Naive thymus-derived CD8-positive, alpha-beta T cell (primary cell): ENCODE results near the gene ATP7A. TPM values are rescaled to one million over a fixed set of nuclear protein-coding genes. Genes with fewer than 3 reads are reported as not detected.
A peak's percentile ranks its signal among the peaks of the same experiment; 100 is the strongest.

ENCODE experiments used
- ATAC-seq, 2 donors: fragments of 150-1000 bp; cut with Tn5 transposase in 1 of 2; sonication (Bioruptor Pico), chemical (Tn5 transposase) in 1 of 2; 1 replicate in 1 of 2; 2 replicates in 1 of 2; pipeline ENCODE4 v1.10.0; 2021; ENCODE audit warnings: mild to moderate bottlenecking in 2 of 2, moderate library complexity in 2 of 2
- POLR2A ChIA-PET: fragments of 350-600 bp; sonication (Branson Sonifier 250); formaldehyde crosslinking; loops from one replicate; lab custom pipeline; 2021; ENCODE audit warnings: antibody characterized with exemption; lab: Charles Lee
- DNase-seq, 10 donors: peaks; one replicate each; pipeline versions ENCODE4 v3.0.0 to v3.0.0-alpha.2; 2020 to 2022
- H3K27ac Mint-ChIP-seq, 10 donors: one replicate each; pipeline ENCODE4 v1.8.0; 2020 to 2022; ENCODE audit warnings: mild to moderate bottlenecking in 10 of 10, mixed read lengths in 10 of 10, moderate library complexity in 4 of 10, inconsistent platforms in 1 of 10
- H3K27me3 Mint-ChIP-seq, 5 donors: one replicate each; pipeline ENCODE4 v1.8.0; 2021 to 2022; ENCODE audit warnings: mixed read lengths in 5 of 5
- H3K36me3 Mint-ChIP-seq, 3 donors: one replicate each; pipeline ENCODE4 v1.8.0; 2020 to 2022; ENCODE audit warnings: mixed read lengths in 3 of 3, mild to moderate bottlenecking in 2 of 3, inconsistent platforms in 1 of 3
- H3K4me1 Mint-ChIP-seq, 4 donors: one replicate each; pipeline ENCODE4 v1.8.0; 2021 to 2022; ENCODE audit warnings: mixed read lengths in 4 of 4
- H3K4me3 Mint-ChIP-seq, 10 donors: one replicate each; pipeline ENCODE4 v1.8.0; 2020 to 2022; ENCODE audit warnings: mild to moderate bottlenecking in 10 of 10, mixed read lengths in 10 of 10, moderate library complexity in 6 of 10, inconsistent platforms in 1 of 10
- H3K9me3 Mint-ChIP-seq, 9 donors: one replicate each; pipeline ENCODE4 v1.8.0; 2020 to 2022; ENCODE audit warnings: mixed read lengths in 9 of 9, mild to moderate bottlenecking in 3 of 9, inconsistent platforms in 1 of 9, moderate library complexity in 1 of 9
- polyA plus RNA-seq, 3 donors: library from polyadenylated mRNA; unstranded; fragments of 300-500 nt; fragmentation: Illumina TruSeq; gene quantifications; one replicate each; pipeline ENCODE4 v1.2.3, GENCODE V29; 2021
- total RNA-seq, 8 experiments: library from RNA in 2 of 8; stranded (reverse) in 2 of 8; gene quantifications; one replicate each; pipeline ENCODE4 v1.2.3 and lab custom pipeline; 2021 to 2026

ATP7A gene
- total and polyA plus RNA-seq, 5 experiments from 2014 or later: 5.1 to 13.8 (median 7.0) TPM

- POLR2A ChIA-PET: no interaction called here
- H3K9me3 Mint-ChIP-seq: no peaks in the 10 kb centered on the region
- DNase-seq: no peak
- H3K36me3 Mint-ChIP-seq: peaks cover 0 to 29% (median 11%) of the 10 kb centered on the region in 3 donors
- H3K27me3 Mint-ChIP-seq: no peaks in the 10 kb centered on the region
- H3K27ac Mint-ChIP-seq: no peak overlapping the region
- no peak for ATAC-seq
- H3K4me1 Mint-ChIP-seq: peaks cover 0 to 3% (median 0%) of the 10 kb centered on the region in 4 donors
- no peak overlapping the region for H3K4me3 Mint-ChIP-seq
These were observed 69.4 kb downstream of the ATP7A start for GRCh38 chrX:77979870-77980269.

DNA sequence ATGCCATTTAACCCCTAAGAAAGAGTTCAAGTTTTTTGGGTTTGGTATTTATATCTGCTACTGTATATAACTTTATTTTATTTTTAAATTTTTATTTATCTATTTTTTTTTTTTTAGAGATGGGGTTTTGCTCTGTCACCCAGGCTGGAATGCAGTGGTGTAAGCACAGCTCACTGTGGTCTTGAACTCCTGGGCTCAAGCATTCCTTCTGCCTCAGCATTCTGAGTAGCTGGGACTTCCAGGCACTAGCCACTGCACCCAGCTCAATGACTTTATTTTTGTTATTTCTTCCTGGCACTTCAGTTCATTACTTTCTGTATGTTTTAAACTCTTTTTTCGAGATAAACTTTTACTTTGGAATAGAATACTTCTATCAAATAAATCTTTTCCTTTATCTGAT is 101.4 kb downstream of the ATP7A start:
- POLR2A ChIA-PET: no interaction called here
- H3K4me1 Mint-ChIP-seq: no peaks in the 10 kb centered on the region
- no peak overlapping the region for H3K4me3 Mint-ChIP-seq
- ATAC-seq (no peak), DNase-seq (no peak)
- H3K27ac Mint-ChIP-seq: no peak overlapping the region
- peaks cover 5 to 27% (median 7%) of the 10 kb centered on the region in 3 donors for H3K36me3 Mint-ChIP-seq
- H3K27me3 Mint-ChIP-seq: no peaks in the 10 kb centered on the region
- no peaks in the 10 kb centered on the region for H3K9me3 Mint-ChIP-seq

DNA sequence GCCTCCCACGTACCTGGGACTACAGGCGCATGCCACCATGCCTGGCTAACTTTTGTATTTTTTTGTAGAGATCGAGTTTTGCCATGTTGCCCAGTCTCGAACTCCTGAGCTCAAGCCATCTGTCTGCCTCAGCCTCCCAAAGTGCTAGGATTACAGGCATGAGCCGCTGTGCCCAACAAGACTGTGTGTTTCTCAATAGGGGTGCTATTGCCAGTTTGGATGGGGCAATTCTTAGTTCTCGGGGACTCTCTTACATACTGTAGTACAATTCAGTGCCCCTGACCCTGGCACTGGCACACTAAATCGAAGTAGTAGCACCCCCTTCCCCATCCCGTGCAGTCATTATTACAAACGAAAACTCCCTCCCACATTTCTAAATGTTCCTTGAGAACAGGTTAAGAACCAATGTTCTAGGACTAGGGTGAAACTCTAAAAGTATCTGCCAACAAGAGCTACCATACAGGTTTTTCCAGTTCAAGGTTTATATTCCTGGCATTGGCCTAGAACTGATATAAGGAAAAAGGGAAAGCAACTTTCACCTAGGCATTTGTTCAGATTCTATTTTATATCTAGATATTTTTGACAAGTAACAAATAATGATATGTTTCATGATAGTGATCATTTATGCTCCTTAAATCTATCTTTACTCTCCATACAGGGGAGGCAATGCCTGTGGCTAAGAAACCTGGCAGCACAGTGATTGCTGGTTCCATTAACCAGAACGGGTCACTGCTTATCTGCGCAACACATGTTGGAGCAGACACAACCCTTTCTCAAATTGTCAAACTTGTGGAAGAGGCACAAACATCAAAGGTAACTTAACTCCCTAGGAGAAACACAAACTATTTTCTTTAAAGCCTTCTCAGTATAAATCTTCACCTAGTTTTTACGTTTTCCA is 109.3 kb downstream of the ATP7A start:
- no peak for ATAC-seq
- H3K27ac Mint-ChIP-seq: no peak overlapping the region
- H3K4me1 Mint-ChIP-seq: peaks cover 0 to 5% (median 4%) of the 10 kb centered on the region in 4 donors
- POLR2A ChIA-PET: interaction anchor here (0.6 kb wide), 1 partner anchor 108 kb away, joined by 4 read pairs; no protein-coding TSS in a partner anchor
- peaks cover 0 to 12% (median 4%) of the 10 kb centered on the region in 3 donors for H3K36me3 Mint-ChIP-seq
- no peak overlapping the region for H3K4me3 Mint-ChIP-seq
- DNase-seq: no peak
- no peaks in the 10 kb centered on the region for H3K9me3 Mint-ChIP-seq
- H3K27me3 Mint-ChIP-seq: no peaks in the 10 kb centered on the region

GRCh38 chrX:78024349-78025059 is 114.0 kb downstream of the ATP7A start:
- POLR2A ChIA-PET: interaction anchor here (0.5 to 1.5 kb wide), 3 partner anchors 81 to 183 kb away, joined by 3 to 6 read pairs (median 3); partner anchors contain the start of gene ATP7A
- Mint-ChIP-seq H3K27ac (peak overlapping the region in 3 of 10 donors; percentile 28 to 83 (median 40)), H3K4me1 (peaks cover 0 to 7% (median 5%) of the 10 kb centered on the region in 4 donors), H3K4me3 (no peak overlapping the region), H3K27me3 (no peaks in the 10 kb centered on the region), H3K9me3 (no peaks in the 10 kb centered on the region), H3K36me3 (peaks cover 0 to 8% (median 0%) of the 10 kb centered on the region in 3 donors)
- DNase-seq: peak in 8 of 10 donors; percentile 0 to 62 (median 42)
- peak; percentile 68 to 72 for ATAC-seq

GRCh38 chrX:78027798-78028197 is 117.3 kb downstream of the ATP7A start:
- POLR2A ChIA-PET: no interaction called here
- no peaks in the 10 kb centered on the region for H3K27me3 Mint-ChIP-seq
- ATAC-seq: no peak

DNA sequence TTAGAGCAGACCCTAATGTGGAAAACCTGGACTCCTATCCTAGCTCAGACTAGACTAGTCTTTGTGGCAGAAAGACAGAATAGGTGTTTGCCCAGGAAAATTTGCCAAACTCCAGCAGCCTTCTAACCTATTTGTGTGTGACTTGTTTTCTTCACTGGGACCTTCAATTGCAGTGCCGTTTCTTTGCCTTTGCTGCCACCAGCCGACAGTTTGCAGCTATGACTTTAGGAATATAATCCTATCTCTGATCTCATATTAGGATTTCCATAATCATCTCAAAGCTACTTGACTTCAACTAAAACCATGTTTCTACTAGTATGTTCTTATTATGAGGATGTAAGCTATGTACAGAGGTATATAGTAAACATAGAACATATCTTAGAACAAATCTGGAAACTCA is 119.2 kb downstream of the ATP7A start:
- ATAC-seq (no peak), DNase-seq (peak in 1 of 10 donors; percentile 2)
- no peaks in the 10 kb centered on the region for H3K9me3 Mint-ChIP-seq
- H3K36me3 Mint-ChIP-seq: peaks cover 0 to 27% (median 3%) of the 10 kb centered on the region in 3 donors
- peaks cover 0 to 4% (median 2%) of the 10 kb centered on the region in 4 donors for H3K4me1 Mint-ChIP-seq
- H3K27me3 Mint-ChIP-seq: no peaks in the 10 kb centered on the region
- POLR2A ChIA-PET: no interaction called here
- H3K27ac Mint-ChIP-seq: no peak overlapping the region
- no peak overlapping the region for H3K4me3 Mint-ChIP-seq

More at GRCh38 chrX:78027798-78028197, 117.3 kb downstream of the ATP7A start:
- H3K4me1 Mint-ChIP-seq: peaks cover 0 to 7% (median 5%) of the 10 kb centered on the region in 4 donors
- H3K27ac Mint-ChIP-seq: no peak overlapping the region
- no peak overlapping the region for H3K4me3 Mint-ChIP-seq
- DNase-seq: no peak
- no peaks in the 10 kb centered on the region for H3K9me3 Mint-ChIP-seq
- H3K36me3 Mint-ChIP-seq: peaks cover 0 to 16% (median 3%) of the 10 kb centered on the region in 3 donors

- Mint-ChIP-seq H3K27me3 (no peaks in the 10 kb centered on the region), H3K9me3 (no peaks in the 10 kb centered on the region), H3K4me1 (peaks cover 0 to 3% (median 0%) of the 10 kb centered on the region in 4 donors), H3K36me3 (peaks cover 6 to 52% (median 7%) of the 10 kb centered on the region in 3 donors), H3K4me3 (no peak overlapping the region), H3K27ac (peak overlapping the region in 1 of 10 donors; percentile 68)
- DNase-seq: no peak
- POLR2A ChIA-PET: no interaction called here
- no peak for ATAC-seq
These were observed 124.6 kb downstream of the ATP7A start for GRCh38 chrX:78035061-78035460.

GRCh38 chrX:78037881-78038280 is 127.4 kb downstream of the ATP7A start:
- peaks cover 0 to 3% (median 0%) of the 10 kb centered on the region in 4 donors for H3K4me1 Mint-ChIP-seq
- no peak overlapping the region for H3K4me3 Mint-ChIP-seq
- POLR2A ChIA-PET: no interaction called here
- H3K36me3 Mint-ChIP-seq: peaks cover 4 to 54% (median 6%) of the 10 kb centered on the region in 3 donors
- no peaks in the 10 kb centered on the region for H3K9me3 Mint-ChIP-seq
- DNase-seq: no peak
- H3K27ac Mint-ChIP-seq: peak overlapping the region in 1 of 10 donors; percentile 39
- H3K27me3 Mint-ChIP-seq: no peaks in the 10 kb centered on the region
- ATAC-seq: no peak

DNA sequence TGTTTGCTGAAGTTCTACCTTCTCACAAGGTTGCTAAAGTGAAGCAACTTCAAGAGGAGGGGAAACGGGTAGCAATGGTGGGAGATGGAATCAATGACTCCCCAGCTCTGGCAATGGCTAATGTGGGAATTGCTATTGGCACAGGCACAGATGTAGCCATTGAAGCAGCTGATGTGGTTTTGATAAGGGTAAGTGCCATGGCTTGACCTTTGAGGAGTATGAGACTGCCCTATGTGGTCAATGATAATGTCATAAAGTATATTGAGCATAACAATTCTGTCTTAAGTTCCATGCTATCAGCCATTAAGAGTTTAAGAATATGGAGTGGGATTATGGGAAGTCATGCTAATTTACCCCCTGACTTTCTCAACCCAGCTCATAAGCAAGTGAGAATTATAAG is 132.1 kb downstream of the ATP7A start:
- POLR2A ChIA-PET: no interaction called here
- H3K4me3 Mint-ChIP-seq: no peak overlapping the region
- ATAC-seq: no peak
- H3K4me1 Mint-ChIP-seq: peaks cover 0 to 3% (median 0%) of the 10 kb centered on the region in 4 donors
- no peaks in the 10 kb centered on the region for H3K9me3 Mint-ChIP-seq
- H3K36me3 Mint-ChIP-seq: peaks cover 0 to 61% (median 7%) of the 10 kb centered on the region in 3 donors
- H3K27ac Mint-ChIP-seq: peak overlapping the region in 1 of 10 donors; percentile 11
- DNase-seq: no peak
- no peaks in the 10 kb centered on the region for H3K27me3 Mint-ChIP-seq

DNA sequence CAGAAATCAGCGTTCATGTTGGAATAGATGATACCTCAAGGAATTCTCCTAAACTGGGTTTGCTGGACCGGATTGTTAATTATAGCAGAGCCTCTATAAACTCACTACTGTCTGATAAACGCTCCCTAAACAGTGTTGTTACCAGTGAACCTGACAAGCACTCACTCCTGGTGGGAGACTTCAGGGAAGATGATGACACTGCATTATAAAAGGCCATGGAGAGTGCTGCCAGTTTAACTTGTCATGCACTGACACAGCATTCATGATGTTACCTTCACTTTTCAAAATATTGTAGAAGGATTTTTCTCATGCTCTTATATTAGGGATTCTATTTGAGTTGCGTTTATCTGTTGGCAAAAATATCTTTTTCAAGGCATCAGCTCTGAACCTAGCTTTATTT is 135.9 kb downstream of the ATP7A start:
- Mint-ChIP-seq H3K4me1 (no peaks in the 10 kb centered on the region), H3K9me3 (no peaks in the 10 kb centered on the region), H3K4me3 (no peak overlapping the region), H3K36me3 (peaks cover 0 to 44% (median 4%) of the 10 kb centered on the region in 3 donors), H3K27ac (no peak overlapping the region), H3K27me3 (no peaks in the 10 kb centered on the region)
- POLR2A ChIA-PET: no interaction called here
- DNase-seq: no peak
- ATAC-seq: no peak

GRCh38 chrX:78048052-78048451 is 137.6 kb downstream of the ATP7A start:
- Mint-ChIP-seq H3K36me3 (peaks cover 7 to 44% (median 12%) of the 10 kb centered on the region in 3 donors), H3K4me3 (no peak overlapping the region), H3K27ac (no peak overlapping the region), H3K9me3 (peaks cover 0 to 9% (median 0%) of the 10 kb centered on the region in 9 donors), H3K27me3 (no peaks in the 10 kb centered on the region), H3K4me1 (no peaks in the 10 kb centered on the region)
- POLR2A ChIA-PET: no interaction called here
- ATAC-seq (no peak), DNase-seq (no peak)

- DNase-seq (no peak), ATAC-seq (no peak)
- Mint-ChIP-seq H3K36me3 (peaks cover 0 to 1% (median 0%) of the 10 kb centered on the region in 3 donors), H3K4me3 (no peak overlapping the region), H3K27me3 (no peaks in the 10 kb centered on the region), H3K9me3 (no peaks in the 10 kb centered on the region), H3K4me1 (peaks cover 0 to 8% (median 1%) of the 10 kb centered on the region in 4 donors), H3K27ac (no peak overlapping the region)
- POLR2A ChIA-PET: no interaction called here
These were observed 153.2 kb downstream of the ATP7A start for GRCh38 chrX:78063687-78064086.
